ACC112 (cell line): Measurements from ENCODE around the gene SARNP.
A peak's percentile ranks its signal among the peaks of the same experiment; 100 is the strongest.
"Not testable (repeated sequence)": the region's sequence is repeated elsewhere in the genome, so short reads cannot be mapped to it uniquely, and the experiment has no call there.

Experiments used
- H2AFZ ChIP-seq: fragments of 200-600 bp; sonication (generic); one replicate; pipeline ENCODE4 v1.6.0; 2017; ENCODE audit warnings: antibody characterized with exemption, low read length; ENCODE audit not compliant: unreplicated experiment
- H3K27ac ChIP-seq: fragments of 200-600 bp; sonication (generic); 2 replicates; pipeline ENCODE4 v1.5.1; 2014; ENCODE audit warnings: low read depth, mild to moderate bottlenecking, antibody characterized with exemption, low read length, moderate library complexity
- H3K27me3 ChIP-seq: fragments of 200-600 bp; sonication (generic); 2 replicates; pipeline ENCODE4 v1.6.1; 2014; ENCODE audit warnings: mild to moderate bottlenecking, antibody characterized with exemption, low read length, moderate library complexity, mixed read lengths; ENCODE audit not compliant: insufficient read depth
- H3K36me3 ChIP-seq: fragments of 200-600 bp; sonication (generic); 2 replicates; pipeline ENCODE4 v1.6.1; 2016; ENCODE audit warnings: mild to moderate bottlenecking, antibody characterized with exemption, low read length, moderate library complexity, mixed read lengths; ENCODE audit not compliant: insufficient read depth
- H3K4me1 ChIP-seq: fragments of 200-600 bp; sonication (generic); one replicate; pipeline ENCODE4 v1.6.1; 2016; ENCODE audit warnings: low read length, mixed read lengths; ENCODE audit not compliant: insufficient read depth, unreplicated experiment, control insufficient read depth
- H3K4me3 ChIP-seq: fragments of 200-600 bp; sonication (generic); 2 replicates; pipeline ENCODE4 v1.5.1; 2014; ENCODE audit warnings: mild to moderate bottlenecking, low read depth, low read length
- H3K79me2 ChIP-seq: fragments of 200-600 bp; sonication (generic); one replicate; pipeline ENCODE4 v1.6.0; 2016; ENCODE audit warnings: low read length; ENCODE audit not compliant: control insufficient read depth, unreplicated experiment, insufficient read depth

Gene SARNP, protein sequence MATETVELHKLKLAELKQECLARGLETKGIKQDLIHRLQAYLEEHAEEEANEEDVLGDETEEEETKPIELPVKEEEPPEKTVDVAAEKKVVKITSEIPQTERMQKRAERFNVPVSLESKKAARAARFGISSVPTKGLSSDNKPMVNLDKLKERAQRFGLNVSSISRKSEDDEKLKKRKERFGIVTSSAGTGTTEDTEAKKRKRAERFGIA

DNA sequence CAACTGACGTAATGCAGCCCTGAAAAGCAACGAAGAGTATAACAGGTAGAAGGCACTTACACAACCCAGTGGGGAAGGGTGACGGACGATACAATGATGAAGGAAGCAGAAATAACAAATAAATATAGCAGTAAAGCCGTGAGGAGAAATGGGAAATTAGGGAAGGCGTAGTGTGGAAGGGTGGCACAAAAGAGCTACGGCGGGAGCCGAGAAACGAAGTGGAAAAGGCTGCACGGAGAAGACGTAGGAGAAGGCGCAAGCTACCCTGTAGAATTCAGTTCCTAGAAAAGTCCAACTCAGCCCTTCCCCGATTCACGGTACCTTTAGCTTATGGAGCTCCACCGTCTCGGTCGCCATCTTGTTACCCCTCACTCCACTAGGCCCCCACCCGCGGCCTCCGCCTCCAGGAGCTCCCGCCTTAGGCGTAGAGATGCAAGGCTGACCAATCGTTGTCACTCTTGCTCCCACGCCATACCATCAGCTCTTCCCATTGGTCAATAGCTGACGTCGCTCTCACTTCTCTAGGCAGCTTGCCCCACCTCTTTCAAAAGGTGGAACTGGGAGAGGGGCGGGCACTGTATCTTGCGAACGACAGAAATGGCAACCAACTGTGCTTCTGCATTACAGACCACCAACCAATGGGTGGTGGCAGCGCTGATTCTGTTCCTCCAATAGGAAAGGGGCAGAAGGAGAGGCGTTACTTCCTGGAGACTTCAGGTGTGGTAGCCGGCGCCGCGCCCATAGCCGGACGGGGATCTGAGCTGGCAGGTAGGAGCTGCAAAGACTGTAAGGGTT lies at the start of gene SARNP, which contains the start of gene ORMDL2:
SARNP (minus strand) TSS at position 380 of the 795 bp plus-strand sequence; CDS start at position 357, 23 bp downstream.
ORMDL2 (plus strand) TSS at position 697 of the 795 bp plus-strand sequence. CDS start 959 bp downstream, outside the sequence.
- H3K36me3 ChIP-seq: peaks cover 14% of the 10 kb centered on the region
- peaks cover 31% of the 10 kb centered on the region for H3K4me1 ChIP-seq
- H3K79me2 ChIP-seq: peaks cover 66% of the 10 kb centered on the region

DNA sequence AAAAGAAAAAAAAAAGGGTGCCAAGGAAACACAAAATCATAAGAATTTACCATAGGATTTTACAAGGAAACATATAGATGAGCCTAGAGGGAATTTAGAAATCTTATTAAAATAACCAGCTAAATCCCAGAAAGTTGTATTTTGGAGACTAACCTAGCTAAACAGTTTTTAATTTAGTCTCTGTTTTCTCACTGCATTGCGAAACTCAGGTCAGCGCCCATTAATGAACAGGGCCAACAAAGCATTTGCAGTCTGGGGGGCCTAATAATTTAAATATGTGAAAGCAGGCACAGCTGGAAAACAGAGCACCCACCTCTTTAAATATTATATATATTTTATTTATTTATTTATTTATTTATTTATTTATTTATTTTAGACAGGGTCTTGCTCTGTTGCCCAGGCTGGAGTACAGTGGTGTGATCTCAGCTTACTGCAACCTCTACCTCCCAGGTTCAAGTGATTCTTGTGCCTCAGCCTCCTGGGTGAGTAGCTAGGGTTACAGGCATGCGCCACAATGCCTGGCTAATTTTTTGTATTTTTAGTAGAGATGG lies 49.0 kb upstream of the SARNP start:
- H3K27me3 ChIP-seq, H2AFZ ChIP-seq, H3K27ac ChIP-seq, H3K79me2 ChIP-seq, H3K36me3 ChIP-seq, H3K4me1 ChIP-seq, H3K4me3 ChIP-seq: not testable (repeated sequence)

More for the DNA sequence above, at the start of gene SARNP, which contains the start of gene ORMDL2:
- Histone ChIP-seq H3K27me3 (no peaks in the 10 kb centered on the region), H3K4me3 (peak within 1 kb of the TSS; percentile 91), H2AFZ (peak within 1 kb of the TSS; percentile 56), H3K27ac (peak within 1 kb of the TSS; percentile 69)

DNA sequence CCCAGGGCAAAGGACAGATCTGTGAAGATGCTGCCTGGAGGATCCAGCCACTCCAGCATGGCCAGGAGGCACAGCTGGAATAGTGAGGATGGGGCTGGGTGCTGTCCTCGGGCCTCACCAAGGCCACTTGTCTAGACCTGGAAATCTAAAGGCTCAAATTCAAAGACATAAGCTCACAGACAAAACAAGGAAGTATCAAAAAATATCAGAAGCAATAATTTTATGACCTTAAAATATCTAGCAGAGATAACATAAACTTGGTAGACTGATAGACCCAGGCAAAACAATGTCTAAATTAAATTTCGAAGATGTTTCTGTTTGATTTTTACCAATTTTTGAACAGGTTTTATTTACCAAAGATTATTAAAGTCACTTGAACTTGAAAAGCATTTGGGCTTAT lies 47.8 kb upstream of the SARNP start:
- H3K27ac ChIP-seq: no peak overlapping the region
- no peaks in the 10 kb centered on the region for H3K4me1 ChIP-seq
- no peak overlapping the region for H3K4me3 ChIP-seq
- H2AFZ ChIP-seq: no peak overlapping the region
- no peaks in the 10 kb centered on the region for H3K27me3 ChIP-seq
- no peaks in the 10 kb centered on the region for H3K79me2 ChIP-seq
- H3K36me3 ChIP-seq: no peaks in the 10 kb centered on the region

DNA sequence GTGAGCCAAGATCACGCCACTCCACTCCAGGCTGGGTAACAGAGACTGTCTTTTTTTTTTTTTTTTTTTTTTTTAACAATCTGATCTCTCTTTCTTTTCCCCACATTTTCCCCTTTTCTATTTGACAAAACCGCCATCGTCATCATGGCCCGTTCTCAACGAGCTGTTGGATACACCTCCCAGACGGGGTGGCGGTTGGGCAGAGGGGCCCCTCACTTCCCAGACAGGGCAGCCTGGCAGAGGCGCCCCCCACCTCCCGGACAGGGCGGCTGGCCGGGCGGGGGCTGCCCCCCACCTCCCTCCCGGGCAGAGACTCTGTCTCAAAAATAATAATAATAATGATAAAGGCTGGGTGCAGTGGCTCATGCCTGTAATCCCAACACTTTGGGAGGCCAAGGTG lies 45.4 kb upstream of the SARNP start:
- H3K79me2 ChIP-seq, H3K36me3 ChIP-seq, H3K4me1 ChIP-seq, H3K4me3 ChIP-seq, H2AFZ ChIP-seq, H3K27ac ChIP-seq, H3K27me3 ChIP-seq: not testable (repeated sequence)

DNA sequence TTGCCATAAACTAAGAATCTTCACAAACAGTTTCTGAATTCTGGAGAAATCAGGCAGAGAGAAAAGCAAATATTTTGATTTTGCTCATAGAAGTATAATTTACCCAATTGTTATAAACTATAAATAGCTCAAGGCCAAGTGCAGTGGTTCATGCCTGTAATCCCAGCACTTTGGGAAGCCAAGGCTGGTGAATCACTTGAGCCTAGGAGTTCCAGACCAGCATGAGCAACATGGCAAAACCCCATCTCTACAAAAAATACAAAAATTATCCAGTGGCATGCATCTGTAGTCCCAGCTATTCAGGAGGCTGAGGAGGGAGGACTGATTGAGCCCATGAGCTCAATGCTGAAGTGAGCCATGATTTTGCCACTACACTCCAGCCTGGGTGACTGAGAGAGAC lies 44.8 kb upstream of the SARNP start:
- H3K4me1 ChIP-seq: no peaks in the 10 kb centered on the region
- no peak overlapping the region for H2AFZ ChIP-seq
- H3K27me3 ChIP-seq: no peaks in the 10 kb centered on the region
- no peak overlapping the region for H3K27ac ChIP-seq
- H3K36me3 ChIP-seq: no peaks in the 10 kb centered on the region
- H3K79me2 ChIP-seq: no peaks in the 10 kb centered on the region
- no peak overlapping the region for H3K4me3 ChIP-seq

DNA sequence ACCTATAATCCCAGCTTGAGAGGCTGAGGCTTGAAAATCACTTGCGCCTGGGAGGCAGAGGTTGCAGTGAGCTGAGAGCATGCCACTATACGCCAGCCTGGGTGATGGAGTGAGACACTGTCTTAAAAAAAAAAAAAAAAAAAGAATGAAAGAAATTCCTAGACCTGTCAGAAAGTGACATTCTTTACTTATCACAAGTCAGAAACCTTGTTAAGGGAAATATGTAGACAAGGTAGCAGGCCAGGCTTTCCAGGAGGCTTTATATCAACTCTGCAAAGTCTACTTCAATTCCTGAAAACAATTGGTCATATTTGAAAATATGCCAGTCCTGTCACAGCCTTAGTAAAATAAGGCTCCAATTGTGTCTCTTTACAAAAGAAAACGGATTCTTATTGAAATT lies 44.3 kb upstream of the SARNP start:
- H3K36me3 ChIP-seq: no peaks in the 10 kb centered on the region
- no peaks in the 10 kb centered on the region for H3K79me2 ChIP-seq
- no peaks in the 10 kb centered on the region for H3K4me1 ChIP-seq
- H2AFZ ChIP-seq: no peak overlapping the region
- H3K27ac ChIP-seq: no peak overlapping the region
- H3K27me3 ChIP-seq: no peaks in the 10 kb centered on the region
- no peak overlapping the region for H3K4me3 ChIP-seq

DNA sequence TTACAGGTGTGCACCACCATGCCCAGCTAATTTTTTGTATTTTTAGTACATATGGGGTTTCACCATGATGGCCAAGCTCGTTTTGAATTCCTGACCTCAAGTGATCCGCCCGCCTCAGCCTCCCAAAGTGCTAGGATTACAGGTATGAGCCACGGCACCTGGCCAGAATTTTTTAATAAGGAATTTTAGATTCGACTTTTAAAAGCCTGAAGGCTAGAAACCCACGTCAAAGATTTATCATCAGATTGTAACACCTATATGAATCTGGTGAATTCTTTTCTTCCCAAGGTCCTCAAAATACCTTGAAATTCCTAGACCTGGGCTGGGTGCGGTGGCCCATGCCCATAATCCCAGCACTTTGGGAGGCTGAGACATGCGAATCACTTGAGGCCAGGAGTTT lies 43.9 kb upstream of the SARNP start:
- Histone ChIP-seq H3K36me3 (no peaks in the 10 kb centered on the region), H3K27ac (no peak overlapping the region), H3K79me2 (no peaks in the 10 kb centered on the region), H3K27me3 (no peaks in the 10 kb centered on the region), H2AFZ (no peak overlapping the region), H3K4me1 (peaks cover under 1% of the 10 kb centered on the region), H3K4me3 (no peak overlapping the region)

DNA sequence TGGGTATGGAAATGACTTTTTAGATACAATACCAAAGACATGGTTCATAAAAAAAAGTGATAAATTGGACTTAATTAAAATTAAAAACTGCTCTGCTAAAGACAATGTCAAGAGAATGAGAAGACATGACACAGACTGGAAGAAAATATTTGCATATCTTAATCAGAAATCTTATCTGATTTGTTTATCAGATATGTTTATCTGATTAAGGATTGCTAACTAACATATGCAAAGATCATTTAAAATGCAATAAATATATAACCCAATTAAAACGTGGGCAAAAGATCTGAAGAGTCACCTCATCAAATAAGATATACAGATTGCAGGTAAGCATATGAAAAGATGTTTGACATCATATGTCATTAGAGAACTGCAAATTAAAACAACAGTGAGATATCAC lies 35.2 kb upstream of the SARNP start:
- Histone ChIP-seq H3K27me3 (no peaks in the 10 kb centered on the region), H3K4me1 (peaks cover 31% of the 10 kb centered on the region), H3K4me3 (no peak overlapping the region), H3K79me2 (no peaks in the 10 kb centered on the region), H3K36me3 (no peaks in the 10 kb centered on the region), H3K27ac (no peak overlapping the region), H2AFZ (no peak overlapping the region)

DNA sequence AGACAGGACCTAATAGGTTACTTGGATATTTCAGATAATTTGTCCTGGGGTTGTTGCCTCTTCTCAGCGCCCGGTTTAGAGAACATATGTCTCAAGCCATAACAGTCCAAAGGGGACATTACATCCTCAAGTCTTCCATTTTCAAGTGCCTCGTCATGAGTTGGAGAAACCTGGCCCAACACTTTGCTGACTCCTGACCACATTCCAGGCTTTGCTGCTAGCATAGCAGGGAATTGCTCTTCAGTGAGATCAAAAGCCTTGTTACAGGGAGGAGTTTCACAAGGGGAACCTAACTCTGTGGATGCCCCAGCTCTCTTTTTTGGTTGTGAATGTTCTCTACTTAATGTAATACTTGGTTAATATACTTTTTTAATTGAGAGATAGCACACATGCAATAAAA lies 33.4 kb upstream of the SARNP start:
- Histone ChIP-seq H3K27ac (peak overlapping the region; percentile 100), H2AFZ (no peak overlapping the region), H3K4me1 (peaks cover 45% of the 10 kb centered on the region)

DNA sequence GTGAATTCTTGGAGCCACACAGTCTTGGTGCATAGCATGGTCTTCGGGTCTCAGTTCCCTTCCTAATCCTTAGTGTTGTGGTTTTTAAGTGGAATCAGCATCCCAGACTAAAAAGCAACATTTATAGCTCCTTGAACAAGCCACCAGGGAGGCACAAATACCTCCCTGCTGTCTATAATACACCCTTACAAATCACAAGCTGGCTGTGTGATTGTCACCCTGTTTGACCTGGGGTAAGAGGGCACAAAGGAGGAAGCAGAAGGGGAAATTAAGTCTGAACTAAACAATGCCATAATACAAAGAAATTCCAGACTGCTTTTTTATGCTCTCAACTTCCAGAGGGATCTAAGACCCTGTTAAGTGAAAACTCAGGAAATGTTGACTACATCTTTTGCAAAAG lies 32.9 kb upstream of the SARNP start:
- H3K27ac ChIP-seq: peak overlapping the region; percentile 100
- H3K4me3 ChIP-seq: peak overlapping the region; percentile 24; the same call in 1 of the 2 replicates
- H3K36me3 ChIP-seq: no peaks in the 10 kb centered on the region
- no peaks in the 10 kb centered on the region for H3K27me3 ChIP-seq
- no peaks in the 10 kb centered on the region for H3K79me2 ChIP-seq
- H2AFZ ChIP-seq: no peak overlapping the region
- peaks cover 49% of the 10 kb centered on the region for H3K4me1 ChIP-seq

More for the DNA sequence above, 33.4 kb upstream of the SARNP start:
- H3K4me3 ChIP-seq: no peak overlapping the region
- no peaks in the 10 kb centered on the region for H3K79me2 ChIP-seq
- no peaks in the 10 kb centered on the region for H3K27me3 ChIP-seq
- H3K36me3 ChIP-seq: no peaks in the 10 kb centered on the region
